SU-DHL-6 (cell line): ENCODE data around the gene ZNF189.

ENCODE experiments used
- H2AFZ ChIP-seq: fragments of 200-600 bp; sonication (generic); 2 replicates; pipeline ENCODE4 v1.6.1; 2014; ENCODE audit warnings: low read depth, mild to moderate bottlenecking, moderate library complexity, mixed read lengths, antibody characterized with exemption, low read length; ENCODE audit not compliant: severe bottlenecking
- H3F3A ChIP-seq: fragments of 200-600 bp; shearing (Covaris generic); 2 replicates; pipeline ENCODE4 v1.6.0; 2016; ENCODE audit warnings: antibody characterized with exemption, mild to moderate bottlenecking; ENCODE audit not compliant: insufficient read depth
- H3K27ac ChIP-seq: fragments of 200-600 bp; sonication (generic); 2 replicates; pipeline ENCODE4 v1.5.1; 2016; ENCODE audit warnings: low read depth, mild to moderate bottlenecking, low read length, moderate library complexity, mixed read lengths
- H3K27me3 ChIP-seq: fragments of 200-600 bp; sonication (generic), shearing (Covaris generic); 2 replicates; pipeline ENCODE4 v1.6.0; 2014; ENCODE audit warnings: mild to moderate bottlenecking, low read length
- H3K36me3 ChIP-seq: fragments of 200-600 bp; sonication (generic); 2 replicates; pipeline ENCODE4 v1.6.1; 2014; ENCODE audit warnings: mild to moderate bottlenecking, low read length, mixed read lengths
- H3K4me2 ChIP-seq: fragments of 300-600, 200-600 bp; shearing (Covaris generic), sonication (generic); 2 replicates; pipeline ENCODE4 v1.6.0; 2014; ENCODE audit warnings: low read length, low read depth, mild to moderate bottlenecking; ENCODE audit not compliant: poor library complexity, severe bottlenecking
- H3K4me3 ChIP-seq: fragments of 200-600 bp; sonication (generic); 2 replicates; pipeline ENCODE4 v1.5.1; 2014; ENCODE audit warnings: antibody characterized with exemption, low read length, mild to moderate bottlenecking, mixed read lengths; ENCODE audit not compliant: insufficient read depth, poor library complexity, severe bottlenecking
- H3K79me2 ChIP-seq: fragments of 200-600 bp; sonication (generic); 2 replicates; pipeline ENCODE4 v1.6.1; 2014; ENCODE audit warnings: mild to moderate bottlenecking, low read length, moderate library complexity; ENCODE audit not compliant: insufficient read depth
- H3K9ac ChIP-seq: fragments of 200-600 bp; sonication (generic); 2 replicates; pipeline ENCODE4 v1.7.0; 2014; ENCODE audit warnings: mild to moderate bottlenecking, low read length
- H3K9me2 ChIP-seq: fragments of 200-600 bp; sonication (generic); replicated peaks from 2 replicates; pipeline ENCODE4 v1.6.1; 2014; ENCODE audit warnings: low read length; ENCODE audit not compliant: insufficient read depth
- H3K9me3 ChIP-seq: fragments of 200-600 bp; sonication (generic); 2 replicates; pipeline ENCODE4 v1.6.1; 2014; ENCODE audit warnings: low read length, mixed read lengths; ENCODE audit not compliant: insufficient read depth
- H4K20me1 ChIP-seq: fragments of 200-600 bp; sonication (generic); 2 replicates; pipeline ENCODE4 v1.6.1; 2014; ENCODE audit warnings: low read depth, mild to moderate bottlenecking, antibody characterized with exemption, low read length, moderate library complexity, mixed read lengths
- CTCF ChIP-seq: fragments of 200-600 bp; sonication (generic); IDR thresholded peaks from one replicate; pipeline ENCODE4 v1.5.1; 2017; ENCODE audit warnings: antibody characterized with exemption, mild to moderate bottlenecking, low read length, moderate library complexity; ENCODE audit not compliant: insufficient read depth, poor library complexity, severe bottlenecking
- EZH2phosphoT487 ChIP-seq: fragments of 200-600 bp; sonication (generic), shearing (Covaris generic); conservative IDR thresholded peaks from 2 replicates; pipeline ENCODE4 v1.6.1; 2018; ENCODE audit warnings: mild to moderate bottlenecking, antibody characterized with exemption, low read length, moderate library complexity, mixed read lengths

The ZNF189 gene

GRCh38 chr9:101433229-101433628, 34.6 kb downstream of the ZNF189 start:
- Histone ChIP-seq H2AFZ (no peak overlapping the region), H3F3A (peaks cover 7% of the 10 kb centered on the region), H3K9me2 (no peaks in the 10 kb centered on the region)

GRCh38 chr9:101434998-101435397, 36.3 kb downstream of the ZNF189 start:
- no peak overlapping the region for H3K27ac ChIP-seq
- no peaks in the 10 kb centered on the region for H4K20me1 ChIP-seq
- H3K36me3 ChIP-seq, result no peaks in the 10 kb centered on the region
- no peak overlapping the region for H3K4me2 ChIP-seq
- TF ChIP-seq CTCF (no peak), EZH2phosphoT487 (no peak)
- no peaks in the 10 kb centered on the region for H3F3A ChIP-seq
- H3K9me3 ChIP-seq, result no peaks in the 10 kb centered on the region
- no peaks in the 10 kb centered on the region for H3K27me3 ChIP-seq
- no peaks in the 10 kb centered on the region for H3K79me2 ChIP-seq
- no peak overlapping the region for H3K9ac ChIP-seq
- no peaks in the 10 kb centered on the region for H3K9me2 ChIP-seq
- H3K4me3 ChIP-seq, result no peak overlapping the region
- no peak overlapping the region for H2AFZ ChIP-seq

More at GRCh38 chr9:101433229-101433628, 34.6 kb downstream of the ZNF189 start:
- Histone ChIP-seq H3K27ac (no peak overlapping the region), H3K27me3 (no peaks in the 10 kb centered on the region), H3K4me3 (no peak overlapping the region), H3K4me2 (no peak overlapping the region), H3K36me3 (no peaks in the 10 kb centered on the region), H3K9me3 (no peaks in the 10 kb centered on the region), H3K9ac (no peak overlapping the region), H4K20me1 (no peaks in the 10 kb centered on the region), H3K79me2 (no peaks in the 10 kb centered on the region)
- TF ChIP-seq EZH2phosphoT487 (no peak), CTCF (no peak)

- H4K20me1 ChIP-seq, result no peaks in the 10 kb centered on the region
- no peaks in the 10 kb centered on the region for H3K79me2 ChIP-seq
- TF ChIP-seq CTCF (no peak), EZH2phosphoT487 (no peak)
- no peaks in the 10 kb centered on the region for H3K9me3 ChIP-seq
- H3K36me3 ChIP-seq, result no peaks in the 10 kb centered on the region
- no peak within 1 kb of the TSS for H2AFZ ChIP-seq
- no peaks in the 10 kb centered on the region for H3K9me2 ChIP-seq
- H3K27me3 ChIP-seq, result no peaks in the 10 kb centered on the region
- H3K27ac ChIP-seq, result no peak within 1 kb of the TSS
- H3K4me2 ChIP-seq, result no peak within 1 kb of the TSS
- no peak within 1 kb of the TSS for H3K9ac ChIP-seq
- H3F3A ChIP-seq, result no peaks in the 10 kb centered on the region
- H3K4me3 ChIP-seq, result no peak within 1 kb of the TSS
Measured at GRCh38 chr9:101435601-101436079, 37.0 kb downstream of the ZNF189 start, which contains the start of gene ALDOB. ALDOB (minus strand) TSS chr9:101435774; CDS start chr9:101430887, 4,887 bp downstream.
